SKM-1 treated with dmso at 0.1 percent for 144 hours (cell line): ENCODE results near the gene IGFBP2.

Experiments used
- DNase-seq: peaks from one replicate; lab custom pipeline; 2025; ENCODE audit not compliant: unreplicated experiment; lab: John Stamatoyannopoulos, UW

IGFBP2 gene

GRCh38 chr2:216636551-216637450 lies 3.6 kb downstream of the IGFBP2 start:
- DNase-seq: peak; percentile 30

- no peak for DNase-seq
Measured at GRCh38 chr2:216637472-216637871, 4.3 kb downstream of the IGFBP2 start.

GRCh38 chr2:216643986-216644659 lies 10.9 kb downstream of the IGFBP2 start:
- no peak for DNase-seq

GRCh38 chr2:216644842-216645635 lies 11.8 kb downstream of the IGFBP2 start:
- no peak for DNase-seq

GRCh38 chr2:216645636-216645950 lies 12.4 kb downstream of the IGFBP2 start:
- DNase-seq: no peak

GRCh38 chr2:216646116-216646515 lies 12.9 kb downstream of the IGFBP2 start:
- no peak for DNase-seq

GRCh38 chr2:216648105-216648504 lies 14.9 kb downstream of the IGFBP2 start:
- no peak for DNase-seq

GRCh38 chr2:216649574-216649973 lies 16.4 kb downstream of the IGFBP2 start:
- DNase-seq: no peak

- no peak for DNase-seq
Measured at GRCh38 chr2:216650626-216651257, 17.5 kb downstream of the IGFBP2 start.

GRCh38 chr2:216651351-216651881 lies 18.2 kb downstream of the IGFBP2 start:
- DNase-seq: no peak

- DNase-seq: no peak
Measured at GRCh38 chr2:216652566-216652965, 19.3 kb downstream of the IGFBP2 start.

- DNase-seq: no peak
Measured at GRCh38 chr2:216653093-216653799, 20.0 kb downstream of the IGFBP2 start.

GRCh38 chr2:216653931-216654365 lies 20.7 kb downstream of the IGFBP2 start:
- DNase-seq: no peak

GRCh38 chr2:216654528-216655052 lies 21.4 kb downstream of the IGFBP2 start:
- DNase-seq: no peak

- no peak for DNase-seq
Measured at GRCh38 chr2:216657086-216657855, 24.1 kb downstream of the IGFBP2 start.

GRCh38 chr2:216657980-216658379 lies 24.8 kb downstream of the IGFBP2 start:
- DNase-seq: no peak

- no peak for DNase-seq
Measured at GRCh38 chr2:216658757-216659156, 25.5 kb downstream of the IGFBP2 start.

- DNase-seq: no peak
Measured at GRCh38 chr2:216659276-216659675, 26.1 kb downstream of the IGFBP2 start.

- no peak for DNase-seq
Measured at GRCh38 chr2:216660496-216660895, 27.3 kb downstream of the IGFBP2 start.
